Left ventricle myocardium inferior (tissue), 1 donor: ENCODE data around the gene LELP1. TPM values are rescaled to one million over a fixed set of nuclear protein-coding genes. Genes with fewer than 3 reads are reported as not detected.

Experiments used
- DNase-seq: peaks from one replicate; pipeline ENCODE4 v3.0.0-alpha.2; 2020
- H3K27ac ChIP-seq: fragments of 200-600 bp; replicated peaks from 2 replicates; pipeline ENCODE4 v1.8.0; 2021
- H3K27me3 ChIP-seq: fragments of 200-600 bp; 2 replicates; pipeline ENCODE4 v1.8.0; 2021; ENCODE audit warnings: low read depth
- H3K36me3 ChIP-seq: fragments of 200-600 bp; 2 replicates; pipeline ENCODE4 v1.8.0; 2021
- H3K4me1 ChIP-seq: fragments of 200-600 bp; 2 replicates; pipeline ENCODE4 v1.8.0; 2021
- H3K4me3 ChIP-seq: fragments of 200-600 bp; 2 replicates; pipeline ENCODE4 v1.8.0; 2021; ENCODE audit warnings: mild to moderate bottlenecking, moderate library complexity
- H3K9me3 ChIP-seq: fragments of 200-600 bp; replicated peaks from 2 replicates; pipeline ENCODE4 v1.8.0; 2021
- CTCF ChIP-seq: fragments of 200-600 bp; IDR thresholded peaks from 2 replicates; pipeline ENCODE4 v1.8.0; 2021; ENCODE audit warnings: antibody characterized with exemption, mild to moderate bottlenecking, borderline replicate concordance
- intact Hi-C: fragments of 100-400 bp; cut with micrococcal nuclease; formaldehyde crosslinking; loops from one replicate; pipeline ENCODE4 v1.11.0; 2022
- total RNA-seq: library from RNA; stranded (reverse); fragmentation: NEBNext Ultra II Directional; extraction: Animal tissue kit (Norgen Biotek cat#: 25700); gene quantifications from one replicate; pipeline ENCODE4 v1.2.1, GENCODE V29; 2021
- donor health status: DM: no; HTN: yes; CAD: no; lungs with severe emphysema.

Gene LELP1
- total RNA-seq, 1 donor from 2014 or later = not detected

GRCh38 chr1:153190373-153190772 is 12.9 kb upstream of the LELP1 start:
- H3K9me3 ChIP-seq = peaks cover 12% of the 10 kb centered on the region
- no peak overlapping the region for H3K27ac ChIP-seq
- no peak for DNase-seq
- H3K36me3 ChIP-seq = no peaks in the 10 kb centered on the region
- no peak for TF ChIP-seq CTCF
- H3K27me3 ChIP-seq = peaks cover 58% of the 10 kb centered on the region
- no peak overlapping the region for H3K4me3 ChIP-seq
- no peaks in the 10 kb centered on the region for H3K4me1 ChIP-seq
- intact Hi-C loops = no loop called here

DNA sequence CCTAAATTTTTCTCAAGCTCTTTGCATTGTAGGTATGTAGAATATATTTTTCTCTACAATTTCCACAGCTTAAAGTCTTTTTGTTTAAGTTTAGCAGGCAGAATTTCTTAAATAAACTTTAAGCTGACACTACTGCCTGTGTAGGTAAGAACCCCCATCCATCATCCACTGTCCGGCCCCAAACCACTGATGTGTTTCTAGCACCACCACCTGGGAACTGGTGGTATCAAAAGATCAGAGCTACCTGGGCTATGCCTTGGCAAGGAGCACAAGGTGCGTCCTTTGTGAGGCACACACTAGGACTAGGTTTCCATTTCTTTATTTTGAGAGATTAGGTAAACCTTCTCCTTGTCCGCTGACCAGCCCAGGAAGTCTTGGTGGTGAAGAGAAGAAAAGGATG is 10.5 kb upstream of the LELP1 start:
- DNase-seq = no peak
- TF ChIP-seq CTCF = no peak
- no peak overlapping the region for H3K27ac ChIP-seq
- intact Hi-C loops = no loop called here
- no peaks in the 10 kb centered on the region for H3K36me3 ChIP-seq
- no peaks in the 10 kb centered on the region for H3K9me3 ChIP-seq
- no peaks in the 10 kb centered on the region for H3K4me1 ChIP-seq
- no peak overlapping the region for H3K4me3 ChIP-seq
- H3K27me3 ChIP-seq = peaks cover 69% of the 10 kb centered on the region

DNA sequence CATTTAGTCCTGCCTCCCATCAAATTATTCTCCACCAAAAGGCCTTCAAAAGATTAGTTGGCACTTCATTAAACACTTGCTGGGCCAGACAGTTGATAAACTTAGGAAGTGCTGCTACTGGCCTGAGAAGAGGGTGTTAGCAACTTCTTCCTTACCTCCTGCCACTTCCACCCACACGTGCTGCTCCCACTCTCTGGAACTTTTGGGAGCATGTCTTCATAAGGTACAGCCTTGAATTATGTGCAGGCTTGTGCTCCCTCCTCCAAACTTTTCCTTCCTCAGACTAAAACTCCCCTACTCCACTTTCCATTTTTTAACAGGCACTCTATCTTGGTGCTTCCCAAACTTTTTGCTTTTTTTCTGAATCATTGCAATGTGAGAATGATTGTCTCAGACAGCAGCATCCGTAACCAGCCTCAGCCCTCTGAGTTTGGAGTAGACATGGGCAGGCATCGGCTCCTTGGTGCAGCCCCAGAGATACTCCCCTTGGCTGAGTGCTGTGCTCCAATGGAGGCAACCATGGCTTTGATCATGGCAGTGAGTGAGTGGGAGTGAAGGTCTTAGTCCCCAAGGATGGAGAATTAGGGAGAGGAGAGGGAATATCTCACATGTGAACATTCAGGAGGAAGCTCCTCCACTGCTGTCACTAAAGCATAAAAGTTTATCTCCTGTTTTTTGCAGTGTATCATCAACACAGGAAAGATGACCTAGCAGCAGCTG is 8.7 kb upstream of the LELP1 start:
- no peaks in the 10 kb centered on the region for H3K4me1 ChIP-seq
- DNase-seq = no peak
- no peak overlapping the region for H3K27ac ChIP-seq
- no peak for TF ChIP-seq CTCF
- no peak overlapping the region for H3K4me3 ChIP-seq
- intact Hi-C loops = no loop called here
- H3K9me3 ChIP-seq = no peaks in the 10 kb centered on the region
- no peaks in the 10 kb centered on the region for H3K36me3 ChIP-seq
- peaks cover 60% of the 10 kb centered on the region for H3K27me3 ChIP-seq

- H3K4me3 ChIP-seq = no peak overlapping the region
- TF ChIP-seq CTCF = no peak
- H3K27ac ChIP-seq = no peak overlapping the region
- no peaks in the 10 kb centered on the region for H3K4me1 ChIP-seq
- H3K27me3 ChIP-seq = peaks cover 58% of the 10 kb centered on the region
- intact Hi-C loops = no loop called here
- H3K36me3 ChIP-seq = no peaks in the 10 kb centered on the region
- no peaks in the 10 kb centered on the region for H3K9me3 ChIP-seq
- DNase-seq = no peak
These were observed 8.0 kb upstream of the LELP1 start for GRCh38 chr1:153195216-153195615.

GRCh38 chr1:153202006-153202405 is 1.2 kb upstream of the LELP1 start:
- Histone ChIP-seq H3K4me3 (no peak overlapping the region), H3K27ac (no peak overlapping the region), H3K4me1 (no peaks in the 10 kb centered on the region), H3K36me3 (no peaks in the 10 kb centered on the region), H3K27me3 (peaks cover 49% of the 10 kb centered on the region), H3K9me3 (no peaks in the 10 kb centered on the region)
- no peak for TF ChIP-seq CTCF
- intact Hi-C loops = no loop called here
- DNase-seq = no peak
